Liver (tissue), 3 donors: ENCODE results near the gene PACS1.

Experiments used
- CTCF ChIP-seq: fragments of 150-350 bp; IDR thresholded peaks from 2 replicates; pipeline ENCODE4 v1.5.1; 2017; ENCODE audit warnings: improper control_type of control experiment, low read depth, low read length; ENCODE audit not compliant: missing input control
- EGR1 ChIP-seq, 2 donors: IDR thresholded peaks; 2 replicates each; pipeline ENCODE4 v1.6.1; 2016 to 2018; ENCODE audit warnings: antibody characterized with exemption in 2 of 2, low read depth in 2 of 2
- TAF1 ChIP-seq: conservative IDR thresholded peaks from 2 replicates; pipeline ENCODE4 v1.6.1; 2016; ENCODE audit warnings: antibody characterized with exemption, mild to moderate bottlenecking
- TF ChIP-seq, protein P1 (sequence below): IDR thresholded peaks from 2 replicates; pipeline ENCODE4 v1.6.1; 2016; ENCODE audit warnings: antibody characterized with exemption, mild to moderate bottlenecking
- TF ChIP-seq, protein P2 (sequence below): IDR thresholded peaks from 2 replicates; pipeline ENCODE4 v1.6.1; 2016; ENCODE audit warnings: antibody characterized with exemption
- donor health status: healthy.
- donor health status: healthy.

DNA sequence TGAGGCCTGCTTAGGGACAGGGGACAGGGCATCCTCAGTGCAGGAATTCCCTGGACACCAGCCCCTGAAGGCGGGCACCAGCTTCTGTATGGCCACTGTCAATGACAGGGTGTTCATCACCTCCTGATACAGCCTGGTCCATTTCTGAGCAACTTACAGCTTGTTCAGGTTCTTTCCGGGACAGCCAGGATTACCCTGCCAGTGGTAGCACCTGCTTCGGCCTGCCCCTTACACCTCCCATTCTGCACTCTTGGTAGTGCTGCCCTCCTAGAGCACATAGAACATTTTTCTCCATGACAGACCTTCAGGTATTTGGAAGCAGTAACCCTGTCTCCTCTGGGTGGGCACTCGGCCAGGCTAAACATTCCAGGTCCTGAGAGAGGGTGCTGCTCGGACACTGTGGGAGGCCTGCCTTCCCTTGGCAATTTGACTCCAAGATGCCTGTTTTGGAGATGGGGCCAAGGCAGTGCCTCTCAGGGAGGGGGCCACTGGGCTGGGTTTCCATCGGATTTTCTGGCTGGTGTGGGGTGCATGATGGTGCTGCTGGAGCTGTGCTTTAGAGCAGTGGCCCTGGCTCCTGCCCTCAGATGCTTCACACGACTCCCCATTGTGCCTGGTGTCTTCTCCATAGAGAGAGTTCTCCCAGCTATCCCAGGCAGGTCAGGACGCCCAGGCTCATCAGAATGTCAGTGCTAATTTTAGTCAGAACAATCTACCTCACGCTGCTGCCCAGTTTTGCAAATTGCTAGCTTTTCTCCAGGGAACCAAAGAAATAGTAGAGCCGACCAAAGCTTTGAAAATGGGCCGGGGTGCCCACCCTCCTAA, 22.3 kb upstream of the PACS1 start:
- TF ChIP-seq, protein P1, sequence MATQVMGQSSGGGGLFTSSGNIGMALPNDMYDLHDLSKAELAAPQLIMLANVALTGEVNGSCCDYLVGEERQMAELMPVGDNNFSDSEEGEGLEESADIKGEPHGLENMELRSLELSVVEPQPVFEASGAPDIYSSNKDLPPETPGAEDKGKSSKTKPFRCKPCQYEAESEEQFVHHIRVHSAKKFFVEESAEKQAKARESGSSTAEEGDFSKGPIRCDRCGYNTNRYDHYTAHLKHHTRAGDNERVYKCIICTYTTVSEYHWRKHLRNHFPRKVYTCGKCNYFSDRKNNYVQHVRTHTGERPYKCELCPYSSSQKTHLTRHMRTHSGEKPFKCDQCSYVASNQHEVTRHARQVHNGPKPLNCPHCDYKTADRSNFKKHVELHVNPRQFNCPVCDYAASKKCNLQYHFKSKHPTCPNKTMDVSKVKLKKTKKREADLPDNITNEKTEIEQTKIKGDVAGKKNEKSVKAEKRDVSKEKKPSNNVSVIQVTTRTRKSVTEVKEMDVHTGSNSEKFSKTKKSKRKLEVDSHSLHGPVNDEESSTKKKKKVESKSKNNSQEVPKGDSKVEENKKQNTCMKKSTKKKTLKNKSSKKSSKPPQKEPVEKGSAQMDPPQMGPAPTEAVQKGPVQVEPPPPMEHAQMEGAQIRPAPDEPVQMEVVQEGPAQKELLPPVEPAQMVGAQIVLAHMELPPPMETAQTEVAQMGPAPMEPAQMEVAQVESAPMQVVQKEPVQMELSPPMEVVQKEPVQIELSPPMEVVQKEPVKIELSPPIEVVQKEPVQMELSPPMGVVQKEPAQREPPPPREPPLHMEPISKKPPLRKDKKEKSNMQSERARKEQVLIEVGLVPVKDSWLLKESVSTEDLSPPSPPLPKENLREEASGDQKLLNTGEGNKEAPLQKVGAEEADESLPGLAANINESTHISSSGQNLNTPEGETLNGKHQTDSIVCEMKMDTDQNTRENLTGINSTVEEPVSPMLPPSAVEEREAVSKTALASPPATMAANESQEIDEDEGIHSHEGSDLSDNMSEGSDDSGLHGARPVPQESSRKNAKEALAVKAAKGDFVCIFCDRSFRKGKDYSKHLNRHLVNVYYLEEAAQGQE: no peak
- no peak for TF ChIP-seq CTCF
- TF ChIP-seq, protein P2, sequence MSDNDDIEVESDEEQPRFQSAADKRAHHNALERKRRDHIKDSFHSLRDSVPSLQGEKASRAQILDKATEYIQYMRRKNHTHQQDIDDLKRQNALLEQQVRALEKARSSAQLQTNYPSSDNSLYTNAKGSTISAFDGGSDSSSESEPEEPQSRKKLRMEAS: no peak
- no peak for TF ChIP-seq TAF1
- no peak for TF ChIP-seq EGR1 (IDR thresholded peaks at IDR 0.05; ENCODE audit: low read depth in 2 of 2)
